ENCODE data around the gene PCDH9. TPM values are rescaled to one million over a fixed set of nuclear protein-coding genes. Genes with fewer than 3 reads are reported as not detected.

Gene PCDH9
- total RNA-seq, 1 donor from 2014 or later = 5.1 TPM

DNA sequence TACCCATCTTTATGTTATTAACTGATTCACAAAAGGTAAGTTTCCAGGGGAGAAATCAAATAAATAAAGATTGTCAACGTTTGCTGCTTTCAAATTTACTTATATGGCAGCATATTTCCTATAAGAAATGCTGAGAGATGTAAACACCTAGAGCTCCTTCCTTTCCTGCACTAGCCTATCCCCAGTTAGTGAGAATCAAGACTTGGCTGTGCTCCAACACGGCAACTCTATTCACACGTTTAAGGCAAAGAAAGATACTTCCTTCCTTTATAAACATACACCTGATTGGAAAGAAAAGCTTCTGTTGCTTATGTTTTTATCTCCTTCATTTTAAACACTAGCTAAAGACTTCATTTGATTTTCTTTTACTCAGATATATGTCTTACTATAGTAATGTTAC is 107.0 kb downstream of the PCDH9 start:
- no peak for ATAC-seq
- Histone ChIP-seq H3K27ac (no peak overlapping the region), H3K36me3 (no peaks in the 10 kb centered on the region), H3K4me3 (no peak overlapping the region), H3K27me3 (no peaks in the 10 kb centered on the region), H3K9me3 (no peaks in the 10 kb centered on the region), H3K4me1 (no peaks in the 10 kb centered on the region)
- TF ChIP-seq, protein P1, sequence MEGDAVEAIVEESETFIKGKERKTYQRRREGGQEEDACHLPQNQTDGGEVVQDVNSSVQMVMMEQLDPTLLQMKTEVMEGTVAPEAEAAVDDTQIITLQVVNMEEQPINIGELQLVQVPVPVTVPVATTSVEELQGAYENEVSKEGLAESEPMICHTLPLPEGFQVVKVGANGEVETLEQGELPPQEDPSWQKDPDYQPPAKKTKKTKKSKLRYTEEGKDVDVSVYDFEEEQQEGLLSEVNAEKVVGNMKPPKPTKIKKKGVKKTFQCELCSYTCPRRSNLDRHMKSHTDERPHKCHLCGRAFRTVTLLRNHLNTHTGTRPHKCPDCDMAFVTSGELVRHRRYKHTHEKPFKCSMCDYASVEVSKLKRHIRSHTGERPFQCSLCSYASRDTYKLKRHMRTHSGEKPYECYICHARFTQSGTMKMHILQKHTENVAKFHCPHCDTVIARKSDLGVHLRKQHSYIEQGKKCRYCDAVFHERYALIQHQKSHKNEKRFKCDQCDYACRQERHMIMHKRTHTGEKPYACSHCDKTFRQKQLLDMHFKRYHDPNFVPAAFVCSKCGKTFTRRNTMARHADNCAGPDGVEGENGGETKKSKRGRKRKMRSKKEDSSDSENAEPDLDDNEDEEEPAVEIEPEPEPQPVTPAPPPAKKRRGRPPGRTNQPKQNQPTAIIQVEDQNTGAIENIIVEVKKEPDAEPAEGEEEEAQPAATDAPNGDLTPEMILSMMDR (IDR thresholded peaks at IDR 0.05) = no peak
- intact Hi-C loops (cut with DNase I) = no loop called here
- no peak for DNase-seq

DNA sequence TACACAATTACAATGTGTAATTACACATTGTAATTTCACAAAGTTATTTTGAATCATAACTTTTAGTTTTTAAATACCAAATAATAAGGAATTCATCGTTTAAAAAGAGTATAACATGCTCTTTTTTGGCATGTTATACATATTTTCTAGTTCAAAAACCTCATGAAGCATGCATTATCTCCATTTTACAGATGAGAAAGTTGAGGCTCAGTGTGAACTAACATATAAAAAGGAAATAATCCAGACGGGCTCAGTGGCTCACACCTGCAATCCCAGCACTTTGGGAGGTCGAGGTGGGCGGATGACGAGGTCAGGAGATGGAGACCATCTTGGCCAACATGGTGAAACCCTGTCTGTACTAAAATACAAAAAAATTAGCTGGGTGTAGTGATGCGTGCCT is 107.9 kb downstream of the PCDH9 start:
- Histone ChIP-seq H3K27me3 (no peaks in the 10 kb centered on the region), H3K27ac (no peak overlapping the region), H3K4me3 (no peak overlapping the region), H3K9me3 (no peaks in the 10 kb centered on the region), H3K4me1 (no peaks in the 10 kb centered on the region), H3K36me3 (no peaks in the 10 kb centered on the region)
- intact Hi-C loops (cut with DNase I) = no loop called here
- TF ChIP-seq, protein P1 (IDR thresholded peaks at IDR 0.05) = no peak
- no peak for DNase-seq
- no peak for ATAC-seq

DNA sequence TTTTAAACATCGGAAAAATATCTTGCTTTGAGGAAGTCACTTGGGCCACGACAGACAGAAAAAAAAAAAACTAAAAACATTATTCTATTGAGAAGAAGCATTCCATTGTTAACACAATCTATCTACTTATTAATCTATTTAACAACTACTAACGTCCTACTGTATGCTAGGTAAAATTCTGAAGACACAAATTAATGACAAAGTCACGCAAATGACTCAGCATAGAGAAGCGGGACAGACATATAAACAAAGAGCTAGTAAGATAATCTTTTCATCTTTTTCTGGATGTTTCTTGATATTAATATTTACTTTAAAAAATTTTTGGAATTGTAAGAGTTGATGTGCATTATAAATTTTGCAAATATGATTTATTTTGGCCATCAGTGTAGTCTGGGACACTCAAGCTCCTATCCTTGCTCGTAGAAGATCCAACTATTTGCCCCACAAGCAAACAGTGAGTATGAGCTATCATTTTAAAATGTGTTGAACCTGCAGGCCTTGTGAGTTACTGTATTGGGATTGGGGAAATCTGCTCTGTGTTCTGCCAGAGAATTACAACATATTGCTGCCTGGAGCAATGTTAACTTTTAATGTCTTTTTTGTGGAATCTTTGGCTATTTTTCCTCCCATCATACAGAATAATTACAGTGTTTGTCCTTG is 109.1 kb downstream of the PCDH9 start:
- no peaks in the 10 kb centered on the region for H3K4me1 ChIP-seq
- DNase-seq (no peak), ATAC-seq (no peak)
- intact Hi-C loops (cut with DNase I) = no loop called here
- TF ChIP-seq, protein P1 (IDR thresholded peaks at IDR 0.05) = no peak
- no peak overlapping the region for H3K27ac ChIP-seq
- no peaks in the 10 kb centered on the region for H3K27me3 ChIP-seq
- no peaks in the 10 kb centered on the region for H3K36me3 ChIP-seq
- no peaks in the 10 kb centered on the region for H3K9me3 ChIP-seq
- H3K4me3 ChIP-seq = no peak overlapping the region

DNA sequence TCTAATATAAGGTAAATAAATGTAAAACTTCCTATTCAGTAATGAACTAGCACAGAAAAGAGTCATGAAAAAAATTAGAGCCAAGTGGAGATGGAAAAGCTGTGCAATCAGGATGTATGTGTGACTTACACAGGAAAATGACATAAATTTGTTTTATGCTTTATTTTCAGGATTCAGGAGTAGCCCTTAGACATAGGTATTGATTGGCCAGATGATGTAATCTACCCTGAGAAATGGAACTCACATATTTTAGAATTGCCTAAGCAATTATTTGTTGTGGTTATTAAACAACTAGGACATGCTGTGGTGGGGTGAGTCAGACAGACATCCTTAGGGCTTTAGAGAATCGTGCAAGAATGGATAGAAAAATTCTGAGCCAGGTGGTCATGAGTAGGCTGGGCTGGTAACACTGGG is 110.6 kb downstream of the PCDH9 start:
- Histone ChIP-seq H3K27me3 (no peaks in the 10 kb centered on the region), H3K36me3 (no peaks in the 10 kb centered on the region), H3K9me3 (no peaks in the 10 kb centered on the region), H3K4me1 (no peaks in the 10 kb centered on the region), H3K27ac (no peak overlapping the region), H3K4me3 (no peak overlapping the region)
- intact Hi-C loops (cut with DNase I) = no loop called here
- TF ChIP-seq, protein P1 (IDR thresholded peaks at IDR 0.05) = no peak
- ATAC-seq (no peak), DNase-seq (no peak)

DNA sequence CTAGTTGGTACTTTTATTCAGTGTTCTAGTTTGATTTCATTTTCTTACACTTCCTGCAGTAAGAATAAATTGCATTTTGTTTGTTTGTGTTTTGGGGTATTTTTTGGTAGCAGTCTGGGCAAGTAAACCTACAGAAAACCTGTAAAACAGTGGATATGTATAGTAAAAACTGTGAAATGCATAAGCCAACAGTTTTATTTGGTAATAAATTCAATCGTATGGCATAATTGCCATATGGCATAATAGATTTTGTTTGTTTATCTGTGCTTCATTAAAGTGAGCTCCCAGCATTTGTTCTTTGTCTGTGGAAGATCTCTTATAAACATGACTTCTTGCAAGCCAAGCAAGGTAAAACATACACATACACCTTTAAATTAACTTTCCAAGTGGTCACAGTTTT is 111.9 kb downstream of the PCDH9 start:
- ATAC-seq (no peak), DNase-seq (no peak)
- intact Hi-C loops (cut with DNase I) = no loop called here
- Histone ChIP-seq H3K9me3 (no peaks in the 10 kb centered on the region), H3K27ac (no peak overlapping the region), H3K4me3 (no peak overlapping the region), H3K27me3 (no peaks in the 10 kb centered on the region), H3K36me3 (no peaks in the 10 kb centered on the region), H3K4me1 (no peaks in the 10 kb centered on the region)
- TF ChIP-seq, protein P1 (IDR thresholded peaks at IDR 0.05) = no peak
